Activated naive CD8-positive, alpha-beta T cell treated with anti-CD3 and anti-CD28 coated beads, Interleukin-2, amount 10 ng/mL, durations not matched to agents 7 days and 5 days (primary cell): Measurements from ENCODE around the gene C14orf132. TPM values are rescaled to one million over a fixed set of nuclear protein-coding genes. Genes with fewer than 3 reads are reported as not detected.

Source experiments
- ATAC-seq: fragments of 150-1000 bp; cut with Tn5 transposase; one replicate; pipeline ENCODE4 v1.10.0; 2021; ENCODE audit warnings: low read depth, moderate library complexity
- POLR2A ChIA-PET: fragments of 350-600 bp; sonication (Branson Sonifier 250); formaldehyde crosslinking; loops from one replicate; lab custom pipeline; 2021; ENCODE audit warnings: antibody characterized with exemption; lab: Charles Lee
- DNase-seq: peaks from one replicate; pipeline ENCODE4 v3.0.0; 2021
- H3K27ac Mint-ChIP-seq: one replicate; pipeline ENCODE4 v1.8.0; 2022; ENCODE audit warnings: mild to moderate bottlenecking, mixed read lengths
- H3K27me3 Mint-ChIP-seq: one replicate; pipeline ENCODE4 v1.8.0; 2022; ENCODE audit warnings: mild to moderate bottlenecking, moderate library complexity, mixed read lengths
- H3K36me3 Mint-ChIP-seq: one replicate; pipeline ENCODE4 v1.8.0; 2021; ENCODE audit warnings: mild to moderate bottlenecking, mixed read lengths
- H3K4me1 Mint-ChIP-seq: one replicate; pipeline ENCODE4 v1.8.0; 2021; ENCODE audit warnings: mixed read lengths
- H3K4me3 Mint-ChIP-seq: one replicate; pipeline ENCODE4 v1.8.0; 2022; ENCODE audit warnings: mild to moderate bottlenecking, moderate library complexity, mixed read lengths
- H3K9me3 Mint-ChIP-seq: one replicate; pipeline ENCODE4 v1.8.0; 2021; ENCODE audit warnings: mixed read lengths
- total RNA-seq, 2 experiments: library from RNA; stranded (reverse); gene quantifications; one replicate each; pipeline ENCODE4 v1.2.3, GENCODE V29; 2021

Gene C14orf132
- total RNA-seq, 2 experiments from 2014 or later = 1.7 to 2.1 TPM

GRCh38 chr14:96096639-96097610, 57.8 kb downstream of the C14orf132 start:
- DNase-seq = peak; percentile 11
- H3K27ac Mint-ChIP-seq = no peak overlapping the region
- POLR2A ChIA-PET = no interaction called here
- H3K4me3 Mint-ChIP-seq = no peak overlapping the region
- H3K27me3 Mint-ChIP-seq = no peaks in the 10 kb centered on the region
- H3K9me3 Mint-ChIP-seq = no peaks in the 10 kb centered on the region
- no peaks in the 10 kb centered on the region for H3K36me3 Mint-ChIP-seq
- ATAC-seq = no peak
- H3K4me1 Mint-ChIP-seq = no peaks in the 10 kb centered on the region

GRCh38 chr14:96097752-96098151, 58.6 kb downstream of the C14orf132 start:
- Mint-ChIP-seq H3K27ac (no peak overlapping the region), H3K27me3 (no peaks in the 10 kb centered on the region), H3K36me3 (no peaks in the 10 kb centered on the region), H3K4me3 (no peak overlapping the region), H3K9me3 (no peaks in the 10 kb centered on the region), H3K4me1 (no peaks in the 10 kb centered on the region)
- ATAC-seq (no peak), DNase-seq (no peak)
- POLR2A ChIA-PET = no interaction called here

GRCh38 chr14:96098309-96098998, 59.3 kb downstream of the C14orf132 start:
- POLR2A ChIA-PET = no interaction called here
- Mint-ChIP-seq H3K27me3 (no peaks in the 10 kb centered on the region), H3K4me1 (no peaks in the 10 kb centered on the region), H3K36me3 (no peaks in the 10 kb centered on the region), H3K9me3 (no peaks in the 10 kb centered on the region), H3K27ac (no peak overlapping the region), H3K4me3 (no peak overlapping the region)
- no peak for ATAC-seq
- no peak for DNase-seq

- no peak for ATAC-seq
- POLR2A ChIA-PET = no interaction called here
- H3K27ac Mint-ChIP-seq = no peak overlapping the region
- no peaks in the 10 kb centered on the region for H3K9me3 Mint-ChIP-seq
- H3K4me3 Mint-ChIP-seq = no peak overlapping the region
- H3K4me1 Mint-ChIP-seq = no peaks in the 10 kb centered on the region
- no peaks in the 10 kb centered on the region for H3K36me3 Mint-ChIP-seq
- DNase-seq = no peak
- no peaks in the 10 kb centered on the region for H3K27me3 Mint-ChIP-seq
These were observed 59.8 kb downstream of the C14orf132 start for GRCh38 chr14:96098999-96099335.

- Mint-ChIP-seq H3K27ac (no peak overlapping the region), H3K36me3 (no peaks in the 10 kb centered on the region), H3K4me3 (no peak overlapping the region), H3K9me3 (no peaks in the 10 kb centered on the region), H3K27me3 (no peaks in the 10 kb centered on the region), H3K4me1 (no peaks in the 10 kb centered on the region)
- peak; percentile 54 for ATAC-seq
- DNase-seq = peak; percentile 55
- POLR2A ChIA-PET = no interaction called here
These were observed 61.3 kb downstream of the C14orf132 start for GRCh38 chr14:96100161-96101064.

- DNase-seq (no peak), ATAC-seq (no peak)
- Mint-ChIP-seq H3K27ac (no peak overlapping the region), H3K4me1 (no peaks in the 10 kb centered on the region), H3K9me3 (no peaks in the 10 kb centered on the region), H3K4me3 (no peak overlapping the region), H3K27me3 (no peaks in the 10 kb centered on the region), H3K36me3 (no peaks in the 10 kb centered on the region)
- POLR2A ChIA-PET = no interaction called here
These were observed 63.1 kb downstream of the C14orf132 start for GRCh38 chr14:96102081-96102856.

- no peak overlapping the region for H3K4me3 Mint-ChIP-seq
These were observed 63.9 kb downstream of the C14orf132 start for GRCh38 chr14:96103075-96103474.

GRCh38 chr14:96103560-96104460, 64.6 kb downstream of the C14orf132 start:
- Mint-ChIP-seq H3K36me3 (no peaks in the 10 kb centered on the region), H3K9me3 (no peaks in the 10 kb centered on the region), H3K4me1 (no peaks in the 10 kb centered on the region), H3K4me3 (no peak overlapping the region), H3K27ac (no peak overlapping the region), H3K27me3 (no peaks in the 10 kb centered on the region)
- POLR2A ChIA-PET = no interaction called here
- DNase-seq (no peak), ATAC-seq (no peak)

More at GRCh38 chr14:96103075-96103474, 63.9 kb downstream of the C14orf132 start:
- no peaks in the 10 kb centered on the region for H3K4me1 Mint-ChIP-seq
- no peaks in the 10 kb centered on the region for H3K9me3 Mint-ChIP-seq
- DNase-seq (no peak), ATAC-seq (no peak)
- H3K27me3 Mint-ChIP-seq = no peaks in the 10 kb centered on the region
- no peaks in the 10 kb centered on the region for H3K36me3 Mint-ChIP-seq
- POLR2A ChIA-PET = no interaction called here
- no peak overlapping the region for H3K27ac Mint-ChIP-seq

- Mint-ChIP-seq H3K4me3 (no peak overlapping the region), H3K9me3 (no peaks in the 10 kb centered on the region), H3K27ac (no peak overlapping the region), H3K27me3 (no peaks in the 10 kb centered on the region), H3K36me3 (no peaks in the 10 kb centered on the region), H3K4me1 (no peaks in the 10 kb centered on the region)
- DNase-seq (no peak), ATAC-seq (no peak)
- POLR2A ChIA-PET = no interaction called here
These were observed 65.4 kb downstream of the C14orf132 start for GRCh38 chr14:96104469-96105057.

- Mint-ChIP-seq H3K27me3 (no peaks in the 10 kb centered on the region), H3K27ac (no peak overlapping the region), H3K36me3 (no peaks in the 10 kb centered on the region), H3K9me3 (no peaks in the 10 kb centered on the region), H3K4me1 (no peaks in the 10 kb centered on the region), H3K4me3 (no peak overlapping the region)
- POLR2A ChIA-PET = no interaction called here
- ATAC-seq (no peak), DNase-seq (no peak)
These were observed 66.1 kb downstream of the C14orf132 start for GRCh38 chr14:96105089-96105925.

- Mint-ChIP-seq H3K27ac (no peak overlapping the region), H3K9me3 (no peaks in the 10 kb centered on the region), H3K4me1 (no peaks in the 10 kb centered on the region), H3K4me3 (no peak overlapping the region), H3K36me3 (no peaks in the 10 kb centered on the region), H3K27me3 (no peaks in the 10 kb centered on the region)
- DNase-seq (no peak), ATAC-seq (no peak)
- POLR2A ChIA-PET = no interaction called here
These were observed 66.8 kb downstream of the C14orf132 start for GRCh38 chr14:96105926-96106441.
